RWPE2 (cell line): ENCODE data around the gene KRT14.
"Not testable (repeated sequence)": the region's sequence is repeated elsewhere in the genome, so short reads cannot be mapped to it uniquely, and the experiment has no call there.

Experiments
- ATAC-seq: fragments of 200-7000 bp; cut with Tn5 transposase; 3 replicates; pipeline ENCODE4 v1.9.1; 2021; ENCODE audit warnings: low read depth
- DNase-seq: peaks from one replicate; pipeline ENCODE4 v3.0.0-alpha.2; 2020; ENCODE audit warnings: low spot score
- H3K27ac ChIP-seq: fragments of 450-650 bp; 2 replicates; pipeline ENCODE4 v1.5.1; 2017; ENCODE audit warnings: mild to moderate bottlenecking; ENCODE audit not compliant: poor library complexity, severe bottlenecking
- H3K27me3 ChIP-seq: fragments of 250-450 bp; sonication (Bioruptor Pico); 2 replicates; pipeline ENCODE4 v1.5.1; 2021; ENCODE audit warnings: mild to moderate bottlenecking, moderate library complexity; ENCODE audit not compliant: insufficient read depth, poor library complexity, severe bottlenecking
- H3K36me3 ChIP-seq: fragments of 250-450 bp; sonication (Bioruptor Pico); 2 replicates; pipeline ENCODE4 v1.5.1; 2020; ENCODE audit warnings: low read depth, mild to moderate bottlenecking, moderate library complexity
- H3K4me1 ChIP-seq: fragments of 250-450 bp; sonication (Bioruptor Pico); 2 replicates; pipeline ENCODE4 v1.5.1; 2021; ENCODE audit warnings: mild to moderate bottlenecking, moderate library complexity; ENCODE audit not compliant: insufficient read depth, poor library complexity, severe bottlenecking
- H3K4me3 ChIP-seq: fragments of 250-450 bp; sonication (Bioruptor Pico); 2 replicates; pipeline ENCODE4 v1.5.1; 2021; ENCODE audit warnings: mild to moderate bottlenecking, moderate library complexity; ENCODE audit not compliant: severe bottlenecking
- H3K9me3 ChIP-seq: fragments of 250-450 bp; sonication (Bioruptor Pico); 2 replicates; pipeline ENCODE4 v1.5.1; 2021; ENCODE audit warnings: mild to moderate bottlenecking, moderate library complexity; ENCODE audit not compliant: severe bottlenecking
- TF ChIP-seq, protein P1 (sequence below): fragments of 450-650 bp; IDR thresholded peaks from one replicate; pipeline ENCODE4 v1.5.1; 2017; ENCODE audit warnings: mild to moderate bottlenecking, moderate library complexity; ENCODE audit not compliant: poor library complexity, severe bottlenecking

Gene KRT14

DNA sequence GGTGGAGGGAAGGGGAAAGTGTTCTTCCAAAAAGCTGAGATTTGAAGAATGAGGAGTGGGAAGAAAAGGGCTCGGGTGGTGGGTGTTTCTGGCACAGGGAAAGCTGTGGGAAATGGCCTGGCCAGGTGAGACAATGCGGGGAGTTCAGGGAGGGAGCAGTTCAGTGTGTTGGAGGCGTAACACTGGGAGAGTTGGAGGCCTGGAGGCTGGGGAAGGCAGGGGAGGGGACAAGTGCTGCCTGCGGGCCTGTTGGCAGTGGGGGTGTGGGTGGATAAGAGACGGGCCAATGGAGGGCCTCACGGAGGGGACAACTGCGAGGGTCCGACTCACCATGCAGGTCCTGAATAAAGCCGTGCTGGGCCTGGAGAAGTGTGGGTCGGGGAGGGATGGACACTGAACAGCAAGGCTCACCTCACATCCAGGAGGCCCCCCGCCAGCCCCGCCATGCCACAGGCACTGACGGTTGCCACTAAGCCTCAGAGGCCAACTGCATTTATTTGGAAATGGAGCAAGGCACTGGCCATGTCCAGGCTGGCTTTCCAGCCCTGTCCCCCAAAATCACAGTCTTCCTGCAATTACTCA, 40.8 kb downstream of the KRT14 start:
- no peak overlapping the region for H3K27ac ChIP-seq
- H3K27me3 ChIP-seq = no peaks in the 10 kb centered on the region
- TF ChIP-seq, protein P1, sequence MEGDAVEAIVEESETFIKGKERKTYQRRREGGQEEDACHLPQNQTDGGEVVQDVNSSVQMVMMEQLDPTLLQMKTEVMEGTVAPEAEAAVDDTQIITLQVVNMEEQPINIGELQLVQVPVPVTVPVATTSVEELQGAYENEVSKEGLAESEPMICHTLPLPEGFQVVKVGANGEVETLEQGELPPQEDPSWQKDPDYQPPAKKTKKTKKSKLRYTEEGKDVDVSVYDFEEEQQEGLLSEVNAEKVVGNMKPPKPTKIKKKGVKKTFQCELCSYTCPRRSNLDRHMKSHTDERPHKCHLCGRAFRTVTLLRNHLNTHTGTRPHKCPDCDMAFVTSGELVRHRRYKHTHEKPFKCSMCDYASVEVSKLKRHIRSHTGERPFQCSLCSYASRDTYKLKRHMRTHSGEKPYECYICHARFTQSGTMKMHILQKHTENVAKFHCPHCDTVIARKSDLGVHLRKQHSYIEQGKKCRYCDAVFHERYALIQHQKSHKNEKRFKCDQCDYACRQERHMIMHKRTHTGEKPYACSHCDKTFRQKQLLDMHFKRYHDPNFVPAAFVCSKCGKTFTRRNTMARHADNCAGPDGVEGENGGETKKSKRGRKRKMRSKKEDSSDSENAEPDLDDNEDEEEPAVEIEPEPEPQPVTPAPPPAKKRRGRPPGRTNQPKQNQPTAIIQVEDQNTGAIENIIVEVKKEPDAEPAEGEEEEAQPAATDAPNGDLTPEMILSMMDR = no peak
- DNase-seq = no peak
- H3K4me3 ChIP-seq = no peak overlapping the region
- peaks cover 30% of the 10 kb centered on the region for H3K4me1 ChIP-seq
- H3K9me3 ChIP-seq = no peaks in the 10 kb centered on the region
- no peaks in the 10 kb centered on the region for H3K36me3 ChIP-seq
- no peak for ATAC-seq

DNA sequence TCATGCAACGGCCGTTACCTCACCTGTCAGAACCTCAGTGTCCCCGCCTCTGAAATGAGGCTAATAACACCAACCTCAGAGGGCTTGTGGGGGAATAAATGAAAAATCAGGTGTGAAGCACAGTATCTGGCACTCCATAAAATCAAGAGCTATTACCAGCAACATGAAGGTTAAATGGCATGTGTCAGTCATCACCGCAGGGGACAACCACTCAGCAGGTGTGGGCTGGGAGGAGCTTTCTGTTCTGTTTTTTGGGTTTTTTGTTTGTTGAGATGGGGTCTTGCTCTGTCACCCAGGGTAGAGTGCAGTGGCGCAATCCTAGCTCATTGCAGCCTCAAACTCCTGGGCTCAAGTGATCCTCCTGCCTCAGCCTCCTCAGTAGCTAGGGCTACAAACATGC, 41.8 kb downstream of the KRT14 start:
- no peak for DNase-seq
- no peak for ATAC-seq
- TF ChIP-seq, protein P1 = no peak
- H3K4me1 ChIP-seq = peaks cover 33% of the 10 kb centered on the region
- H3K9me3 ChIP-seq = no peaks in the 10 kb centered on the region
- no peaks in the 10 kb centered on the region for H3K27me3 ChIP-seq
- no peak overlapping the region for H3K4me3 ChIP-seq
- H3K27ac ChIP-seq = no peak overlapping the region
- no peaks in the 10 kb centered on the region for H3K36me3 ChIP-seq

DNA sequence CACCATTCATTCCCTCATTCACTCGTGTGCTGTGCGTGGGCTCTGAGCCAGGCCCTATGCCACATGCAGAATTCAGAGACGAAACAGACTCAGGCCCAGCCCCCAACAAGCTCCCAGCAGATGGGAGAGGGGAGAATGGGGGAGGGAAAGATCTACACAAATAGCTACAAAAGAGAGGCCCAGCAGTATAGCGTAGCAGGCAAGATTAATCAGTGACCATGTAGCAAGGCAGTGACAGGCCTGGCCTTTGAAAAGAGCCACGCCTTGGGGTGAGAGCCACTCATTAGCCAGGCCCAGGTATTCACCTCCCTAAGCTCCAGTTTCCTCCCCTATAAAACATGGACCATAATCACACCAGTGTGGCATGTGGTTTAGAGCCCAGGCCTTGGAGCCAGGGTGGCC, 42.2 kb downstream of the KRT14 start:
- no peak for DNase-seq
- TF ChIP-seq, protein P1 = no peak
- Histone ChIP-seq H3K4me3 (no peak overlapping the region), H3K9me3 (no peaks in the 10 kb centered on the region), H3K27me3 (no peaks in the 10 kb centered on the region), H3K27ac (no peak overlapping the region), H3K36me3 (no peaks in the 10 kb centered on the region), H3K4me1 (peaks cover 29% of the 10 kb centered on the region)
- no peak for ATAC-seq

DNA sequence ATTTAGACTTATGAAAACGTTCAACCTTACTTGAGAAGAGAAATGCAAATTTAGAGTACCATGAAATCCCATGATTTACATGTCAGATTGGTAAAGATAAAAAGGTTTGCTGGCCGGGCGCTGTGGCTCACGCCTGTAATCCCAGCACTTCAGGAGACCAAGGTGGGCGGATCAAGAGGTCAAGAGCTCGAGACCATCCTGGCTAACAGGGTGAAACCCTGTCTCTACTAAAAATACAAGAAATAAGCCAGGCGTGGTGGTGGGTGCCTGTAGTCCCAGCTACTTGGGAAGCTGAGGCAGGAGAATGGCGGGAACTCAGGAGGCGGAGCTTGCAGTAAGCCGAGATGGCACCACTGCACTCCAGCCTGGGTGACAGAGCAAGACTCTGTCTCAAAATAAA, 43.9 kb downstream of the KRT14 start:
- DNase-seq, ATAC-seq, H3K4me3 ChIP-seq, H3K27me3 ChIP-seq, H3K36me3 ChIP-seq, H3K27ac ChIP-seq, H3K9me3 ChIP-seq: not testable (repeated sequence)
- H3K4me1 ChIP-seq = peaks cover 26% of the 10 kb centered on the region

DNA sequence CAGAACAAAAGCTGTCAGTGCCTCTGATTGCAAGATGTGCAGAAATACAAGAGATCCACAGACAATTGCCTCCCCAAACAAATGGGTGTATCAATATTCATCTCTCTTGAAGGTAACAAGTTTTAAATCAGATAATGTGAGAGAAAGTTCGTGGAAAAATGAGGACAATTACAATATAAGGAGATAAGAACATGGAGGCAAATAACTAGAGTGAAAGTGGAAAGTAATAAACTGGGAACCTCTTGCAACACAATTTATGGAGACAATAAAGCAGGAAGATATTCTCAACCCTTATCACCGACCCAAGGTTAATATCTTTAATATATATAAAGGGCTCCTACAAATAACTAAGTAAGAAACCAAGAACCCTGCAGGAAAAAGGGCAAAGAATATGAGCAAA, 44.3 kb downstream of the KRT14 start:
- ATAC-seq = no peak
- Histone ChIP-seq H3K27ac (no peak overlapping the region), H3K9me3 (no peaks in the 10 kb centered on the region), H3K4me3 (no peak overlapping the region), H3K27me3 (no peaks in the 10 kb centered on the region), H3K4me1 (peaks cover 26% of the 10 kb centered on the region), H3K36me3 (no peaks in the 10 kb centered on the region)
- no peak for DNase-seq
- TF ChIP-seq, protein P1 = no peak
